Tibial artery (tissue), 4 donors: ENCODE measurements around the gene IQGAP2.
"Not testable (repeated sequence)": the region's sequence is repeated elsewhere in the genome, so short reads cannot be mapped to it uniquely, and the experiment has no call there.

ENCODE experiments used
- DNase-seq, 2 donors: peaks; one replicate each; pipeline ENCODE4 v3.0.0-alpha.2; 2019
- H3K27ac ChIP-seq, 2 donors: fragments of 200-600 bp; sonication (generic) in 1 of 2; 1 replicate in 1 of 2; 2 replicates in 1 of 2; pipeline ENCODE4 v1.5.1; 2018 to 2019; ENCODE audit warnings: mild to moderate bottlenecking in 1 of 2
- H3K27me3 ChIP-seq, 2 donors: fragments of 200-600 bp; sonication (generic) in 1 of 2; one replicate each; pipeline versions ENCODE4 v1.5.1 to v1.6.0; 2016 to 2019
- H3K36me3 ChIP-seq, 3 donors: fragments of 200-600 bp; sonication (generic) in 2 of 3; one replicate each; pipeline ENCODE4 v1.5.1; 2016 to 2019; ENCODE audit warnings: mild to moderate bottlenecking in 2 of 3
- H3K4me1 ChIP-seq, 4 donors: fragments of 200-600 bp; sonication (generic) in 2 of 4; 1 replicate in 3 of 4; 2 replicates in 1 of 4; pipeline ENCODE4 v1.5.1; 2016 to 2019
- H3K4me3 ChIP-seq, 2 donors: fragments of 200-600 bp; sonication (generic) in 1 of 2; 1 replicate in 1 of 2; 2 replicates in 1 of 2; pipeline ENCODE4 v1.5.1; 2018 to 2019; ENCODE audit warnings: mild to moderate bottlenecking in 2 of 2
- H3K9me3 ChIP-seq, 3 donors: fragments of 200-600 bp; sonication (generic) in 1 of 3; one replicate each; pipeline ENCODE4 v1.5.1; 2016 to 2019
- CTCF ChIP-seq, 2 experiments: fragments of 200-600 bp in 1 of 2; fragments of 450-650 bp in 1 of 2; IDR thresholded peaks; one replicate each; pipeline ENCODE4 v1.5.1; 2017 to 2019; ENCODE audit warnings: antibody characterized with exemption in 2 of 2, mild to moderate bottlenecking in 1 of 2, moderate library complexity in 1 of 2
- intact Hi-C: fragments of 100-400 bp; cut with DNase I; formaldehyde crosslinking; loops from one replicate; pipeline ENCODE4 v1.15.0; 2023; ENCODE audit warnings: low total_unique reads

IQGAP2 gene

GRCh38 chr5:76595755-76596481 is 192.8 kb downstream of the IQGAP2 start:
- Histone ChIP-seq H3K27me3 (peaks cover 0 to 3% of the 10 kb centered on the region in 2 donors), H3K9me3 (no peaks in the 10 kb centered on the region), H3K36me3 (no peaks in the 10 kb centered on the region), H3K4me3 (no peak overlapping the region), H3K27ac (no peak overlapping the region), H3K4me1 (no peaks in the 10 kb centered on the region)
- no peak for TF ChIP-seq CTCF (IDR thresholded peaks at IDR 0.05)
- DNase-seq = no peak
- intact Hi-C loops = no loop called here

- Histone ChIP-seq H3K36me3 (no peaks in the 10 kb centered on the region), H3K27ac (no peak overlapping the region), H3K27me3 (no peaks in the 10 kb centered on the region), H3K4me3 (no peak overlapping the region), H3K4me1 (peaks cover 0 to 2% (median 0%) of the 10 kb centered on the region in 4 donors), H3K9me3 (no peaks in the 10 kb centered on the region)
- intact Hi-C loops = no loop called here
- DNase-seq = no peak
- TF ChIP-seq CTCF (IDR thresholded peaks at IDR 0.05) = no peak
Observed at GRCh38 chr5:76598531-76598930, 195.4 kb downstream of the IQGAP2 start.

- TF ChIP-seq CTCF (IDR thresholded peaks at IDR 0.05) = no peak
- Histone ChIP-seq H3K27me3 (no peaks in the 10 kb centered on the region), H3K36me3 (no peaks in the 10 kb centered on the region), H3K4me1 (peaks cover 0 to 2% (median 0%) of the 10 kb centered on the region in 4 donors), H3K9me3 (no peaks in the 10 kb centered on the region), H3K27ac (no peak overlapping the region), H3K4me3 (no peak overlapping the region)
- intact Hi-C loops = loop anchor here (5.0 kb wide), 1 partner anchor 172 kb away; no protein-coding TSS in a partner anchor
- no peak for DNase-seq
Observed at GRCh38 chr5:76600716-76601115, 197.6 kb downstream of the IQGAP2 start.

- no peaks in the 10 kb centered on the region for H3K9me3 ChIP-seq
- intact Hi-C loops = loop anchor here (5.0 kb wide), 1 partner anchor 171 kb away; no protein-coding TSS in a partner anchor
- TF ChIP-seq CTCF (IDR thresholded peaks at IDR 0.05) = peak; percentile 66 to 85
- peaks cover 0 to 2% (median 0%) of the 10 kb centered on the region in 4 donors for H3K4me1 ChIP-seq
- no peak overlapping the region for H3K27ac ChIP-seq
- no peaks in the 10 kb centered on the region for H3K27me3 ChIP-seq
- H3K4me3 ChIP-seq = no peak overlapping the region
- no peaks in the 10 kb centered on the region for H3K36me3 ChIP-seq
- DNase-seq = no peak
Observed at GRCh38 chr5:76601470-76601869, 198.4 kb downstream of the IQGAP2 start.

- no peak for DNase-seq
- intact Hi-C loops = loop anchor here (5.0 kb wide), 1 partner anchor 170 kb away; no protein-coding TSS in a partner anchor
- peaks cover 0 to 2% (median 0%) of the 10 kb centered on the region in 4 donors for H3K4me1 ChIP-seq
Observed at GRCh38 chr5:76602094-76602726, 199.1 kb downstream of the IQGAP2 start.

GRCh38 chr5:76603991-76604390 is 200.9 kb downstream of the IQGAP2 start:
- H3K36me3 ChIP-seq, H3K4me3 ChIP-seq, DNase-seq, H3K27ac ChIP-seq, H3K9me3 ChIP-seq, H3K4me1 ChIP-seq, H3K27me3 ChIP-seq: not testable (repeated sequence)
- intact Hi-C loops = loop anchor here (5.0 kb wide), 1 partner anchor 168 kb away; no protein-coding TSS in a partner anchor

More at GRCh38 chr5:76602094-76602726, 199.1 kb downstream of the IQGAP2 start:
- Histone ChIP-seq H3K27ac (no peak overlapping the region), H3K36me3 (no peaks in the 10 kb centered on the region), H3K4me3 (no peak overlapping the region), H3K27me3 (no peaks in the 10 kb centered on the region), H3K9me3 (no peaks in the 10 kb centered on the region)
- no peak for TF ChIP-seq CTCF (IDR thresholded peaks at IDR 0.05)
